NCI-H526 treated with DMSO at 0.1 percent for 48 hours (cell line): ENCODE measurements around the gene UBE3D.
"Not testable (repeated sequence)": the region's sequence is repeated elsewhere in the genome, so short reads cannot be mapped to it uniquely, and the experiment has no call there.

ENCODE experiments used
- DNase-seq: peaks from one replicate; lab custom pipeline; 2025; lab: John Stamatoyannopoulos, UW

Gene UBE3D

DNA sequence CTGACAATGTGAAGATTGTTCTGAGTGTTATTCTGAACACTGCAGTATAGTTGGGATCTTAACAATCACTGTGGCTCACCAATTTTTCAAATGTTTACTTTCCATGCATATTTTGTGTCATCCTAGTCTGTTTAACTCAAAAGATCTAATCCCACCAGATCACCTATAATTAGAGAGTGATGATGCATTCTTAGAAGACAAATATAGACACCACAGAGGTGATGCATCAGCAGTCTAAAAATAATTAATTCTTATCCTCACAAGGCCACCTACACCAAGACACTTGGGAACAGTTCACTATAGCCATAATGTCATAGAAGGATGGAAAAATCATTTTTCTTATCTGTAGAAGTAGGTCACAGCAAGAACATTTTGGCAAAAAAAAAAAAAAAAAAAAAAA lies 154.8 kb downstream of the UBE3D start:
- no peak for DNase-seq

- DNase-seq, result no peak
Observed at GRCh38 chr6:82910395-82910794, 155.2 kb downstream of the UBE3D start.

GRCh38 chr6:82909551-82909950 lies 156.1 kb downstream of the UBE3D start:
- no peak for DNase-seq

DNA sequence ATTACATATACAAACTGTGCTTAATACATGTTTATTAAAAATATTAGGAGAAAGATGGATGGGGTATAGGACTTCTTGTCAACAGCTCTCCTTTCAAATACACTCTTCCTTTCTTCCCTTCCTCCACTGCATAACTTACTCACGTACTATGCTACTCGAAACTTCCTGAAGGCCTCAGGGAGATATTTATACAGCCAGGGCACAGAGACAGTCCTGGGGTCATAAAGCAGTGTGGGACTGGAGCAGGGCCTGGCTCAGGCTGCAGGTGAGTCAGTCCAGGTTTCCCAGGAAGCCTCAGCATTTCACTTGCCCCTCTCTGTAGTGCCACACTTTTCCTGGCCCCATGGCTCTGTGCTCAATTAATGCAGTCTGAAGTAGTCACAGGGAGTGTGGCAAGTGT lies 157.0 kb downstream of the UBE3D start:
- no peak for DNase-seq

- DNase-seq, result no peak
Observed at GRCh38 chr6:82906951-82907350, 158.7 kb downstream of the UBE3D start.

DNA sequence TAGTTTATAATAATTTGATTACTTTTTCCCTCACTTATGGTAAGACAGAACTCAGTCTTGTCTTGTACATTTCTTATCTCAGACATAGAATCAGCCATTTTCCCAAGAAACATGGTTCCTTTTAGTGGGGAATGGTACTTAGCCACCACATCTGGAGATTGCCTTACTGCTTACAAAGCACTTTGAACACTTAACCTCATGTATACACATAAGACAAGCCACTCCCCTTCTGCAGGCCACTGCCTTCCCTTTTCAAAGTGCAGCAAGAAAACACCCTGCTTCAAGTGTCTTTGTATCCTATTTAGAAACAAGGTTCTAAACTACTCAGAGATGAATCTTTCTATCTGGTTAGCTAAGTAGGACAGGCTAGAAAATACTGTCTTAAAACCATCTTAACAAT lies 159.2 kb downstream of the UBE3D start:
- DNase-seq, result no peak

GRCh38 chr6:82904860-82905259 lies 160.8 kb downstream of the UBE3D start:
- DNase-seq, result no peak

DNA sequence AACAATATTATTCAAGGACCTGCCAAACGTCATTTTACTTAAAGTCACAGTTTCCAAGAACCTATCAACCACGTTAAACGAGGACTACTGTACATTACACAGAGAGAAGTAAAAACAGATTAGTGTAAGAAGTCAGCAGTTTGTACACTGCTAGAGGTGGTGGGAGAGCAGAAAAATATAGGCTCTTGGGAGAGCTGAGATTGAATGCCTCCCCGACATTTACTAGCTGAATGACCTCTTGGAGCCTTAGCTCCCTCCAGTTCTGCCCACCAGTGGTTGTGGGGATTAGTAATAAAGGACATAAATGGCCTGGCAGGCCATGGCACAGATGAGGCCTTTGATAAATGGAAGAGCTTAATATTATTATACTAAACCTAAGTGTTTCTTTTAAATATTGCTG lies 161.4 kb downstream of the UBE3D start:
- no peak for DNase-seq

- DNase-seq, result no peak
Observed at GRCh38 chr6:82902290-82902689, 163.4 kb downstream of the UBE3D start.

DNA sequence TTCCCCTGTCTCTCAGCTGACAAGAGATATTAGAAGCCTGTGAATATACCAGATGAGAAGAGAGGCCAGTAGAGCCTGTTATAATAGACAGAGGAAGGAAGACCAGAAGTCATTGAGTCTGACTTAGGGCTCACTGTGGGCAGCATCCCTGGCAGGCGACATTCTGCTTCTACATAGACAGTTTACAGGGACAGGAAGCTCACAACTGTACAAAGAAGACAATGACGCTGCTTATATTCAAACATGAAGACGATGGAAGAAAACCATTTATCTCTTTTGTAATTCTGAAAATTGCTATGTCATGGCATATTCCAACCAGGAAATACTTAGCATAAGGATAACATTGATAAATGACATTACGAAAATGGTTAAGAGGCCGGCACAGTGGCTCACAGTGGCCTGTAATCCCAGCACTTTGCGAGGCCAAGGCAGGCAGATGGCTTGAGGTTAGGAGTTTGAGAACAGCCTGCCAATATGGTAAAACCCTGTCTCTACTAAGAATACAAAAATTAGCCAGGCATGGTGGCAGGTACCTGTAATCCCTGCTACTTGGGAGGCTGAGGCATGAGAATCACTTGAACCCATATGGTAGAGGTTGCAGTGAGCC lies 170.9 kb downstream of the UBE3D start:
- DNase-seq, result no peak

- DNase-seq, result no peak
Observed at GRCh38 chr6:82893889-82894652, 171.6 kb downstream of the UBE3D start.

- not testable (repeated sequence) for DNase-seq
Observed at GRCh38 chr6:82891503-82891902, 174.1 kb downstream of the UBE3D start.

DNA sequence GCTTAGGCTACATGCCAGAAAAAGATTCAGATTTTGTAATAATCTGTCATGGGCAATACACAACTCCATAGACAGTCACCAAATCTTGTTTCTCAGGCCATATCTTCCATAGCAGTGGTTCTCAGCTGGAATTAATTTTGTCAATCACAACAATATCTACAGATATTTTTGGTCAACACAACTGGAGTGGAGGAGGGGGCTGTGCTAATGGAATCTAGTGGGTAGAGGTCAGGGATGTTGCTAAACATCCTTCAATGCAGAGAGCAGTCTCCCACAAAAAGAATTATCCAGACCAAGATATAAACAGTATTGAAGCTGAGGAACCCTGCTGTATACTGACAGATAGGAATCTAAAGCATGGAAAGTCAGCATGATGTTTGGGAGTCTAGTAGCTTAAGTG lies 174.6 kb downstream of the UBE3D start:
- no peak for DNase-seq

- no peak for DNase-seq
Observed at GRCh38 chr6:82890240-82890639, 175.4 kb downstream of the UBE3D start.

- DNase-seq, result no peak
Observed at GRCh38 chr6:82889143-82889542, 176.5 kb downstream of the UBE3D start.

DNA sequence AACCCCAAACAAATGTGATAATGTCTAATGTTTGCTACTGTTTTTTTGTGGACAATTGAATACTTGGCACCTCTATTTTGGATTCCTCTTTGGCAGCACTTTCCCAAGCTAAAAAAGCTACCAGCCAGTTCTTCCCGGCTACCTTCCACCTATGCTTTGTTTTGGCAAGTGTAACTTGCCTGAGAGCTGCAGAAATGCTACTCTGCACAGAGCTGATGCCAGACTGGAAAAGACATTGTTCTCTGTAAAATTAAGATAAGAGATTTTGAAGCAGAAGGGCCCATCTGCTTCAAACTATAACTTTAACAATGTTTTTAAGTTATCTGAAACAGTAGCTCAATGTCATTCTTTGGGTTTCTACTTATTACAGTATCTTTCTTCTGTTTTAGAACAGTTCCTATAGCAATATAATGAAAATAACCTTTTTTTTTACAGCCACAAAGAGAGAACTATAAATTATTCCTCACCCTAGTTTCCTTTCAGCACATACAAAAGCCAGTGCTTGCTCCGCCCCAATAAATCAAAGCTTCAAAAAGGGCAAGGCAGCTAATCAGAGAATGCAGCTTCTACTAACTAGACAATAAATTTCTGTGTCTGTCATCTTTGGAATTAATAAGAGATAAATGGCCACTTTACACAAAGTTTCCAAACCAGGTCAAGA lies 183.1 kb downstream of the UBE3D start:
- DNase-seq, result no peak

- DNase-seq, result no peak
Observed at GRCh38 chr6:82881519-82881918, 184.1 kb downstream of the UBE3D start.

DNA sequence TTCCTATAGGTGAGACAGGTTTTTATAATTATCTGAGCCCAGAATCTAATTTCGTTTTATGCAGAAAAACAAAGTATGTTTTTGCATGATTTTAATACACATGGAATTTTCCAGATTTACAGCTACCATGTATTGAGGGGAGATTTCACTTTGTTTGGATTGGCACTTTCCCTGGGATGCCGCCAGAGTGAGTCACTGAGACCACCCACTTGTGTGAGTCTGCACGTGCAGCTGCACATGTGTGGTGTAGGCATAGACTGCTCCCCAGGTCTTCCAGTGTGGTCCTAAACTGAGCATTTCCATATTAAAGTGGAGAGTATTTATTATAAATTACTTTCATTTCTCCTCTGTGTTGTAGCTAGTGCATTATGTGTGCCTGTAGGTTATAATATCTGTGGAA lies 186.8 kb downstream of the UBE3D start:
- DNase-seq, result no peak

DNA sequence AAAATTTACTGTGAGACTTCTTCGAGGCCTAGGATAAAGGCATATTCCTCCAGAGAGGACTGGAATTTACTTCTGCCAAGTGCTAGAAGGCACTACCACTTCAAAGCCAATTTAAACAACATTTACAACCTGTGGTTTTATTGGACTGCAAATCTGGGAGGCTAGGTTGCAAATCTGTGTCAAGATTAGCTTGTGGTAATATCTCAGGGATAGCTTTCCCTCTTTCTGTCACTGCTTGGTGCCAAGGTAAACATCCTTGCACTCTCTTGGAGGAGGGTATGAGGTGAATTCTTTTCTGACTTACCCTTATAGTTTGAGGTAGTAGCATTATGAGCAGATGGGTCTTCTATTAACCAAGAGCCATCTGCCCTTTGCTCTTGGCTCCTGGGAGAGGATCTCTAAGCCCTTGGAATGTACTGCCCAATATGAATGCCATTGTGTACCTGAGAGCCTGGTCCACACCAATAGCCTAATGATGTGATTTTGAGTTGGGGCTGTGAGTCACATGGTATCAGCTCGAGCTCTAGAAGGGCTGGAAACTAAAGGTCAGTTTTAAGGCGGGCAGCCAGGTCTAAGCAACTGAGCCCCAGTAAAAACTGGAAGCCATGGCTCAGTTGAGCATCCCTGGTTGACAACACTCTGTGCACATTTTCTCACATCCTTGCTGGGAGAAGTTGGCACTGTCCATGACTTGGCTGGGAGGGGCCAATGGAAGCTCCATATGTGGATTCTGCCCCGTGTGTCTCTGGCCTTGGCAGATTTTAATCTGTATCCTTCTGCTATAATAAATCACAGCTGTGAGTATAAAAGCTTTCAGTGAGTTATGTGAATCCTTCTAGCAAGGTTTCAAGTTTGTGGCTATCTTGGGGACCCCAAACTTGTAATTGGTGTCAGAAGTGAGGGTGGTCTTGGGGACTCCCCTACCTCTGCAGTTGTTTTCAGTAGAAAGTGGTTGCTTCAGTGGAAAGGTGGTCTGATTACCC lies 188.1 kb downstream of the UBE3D start:
- no peak for DNase-seq

DNA sequence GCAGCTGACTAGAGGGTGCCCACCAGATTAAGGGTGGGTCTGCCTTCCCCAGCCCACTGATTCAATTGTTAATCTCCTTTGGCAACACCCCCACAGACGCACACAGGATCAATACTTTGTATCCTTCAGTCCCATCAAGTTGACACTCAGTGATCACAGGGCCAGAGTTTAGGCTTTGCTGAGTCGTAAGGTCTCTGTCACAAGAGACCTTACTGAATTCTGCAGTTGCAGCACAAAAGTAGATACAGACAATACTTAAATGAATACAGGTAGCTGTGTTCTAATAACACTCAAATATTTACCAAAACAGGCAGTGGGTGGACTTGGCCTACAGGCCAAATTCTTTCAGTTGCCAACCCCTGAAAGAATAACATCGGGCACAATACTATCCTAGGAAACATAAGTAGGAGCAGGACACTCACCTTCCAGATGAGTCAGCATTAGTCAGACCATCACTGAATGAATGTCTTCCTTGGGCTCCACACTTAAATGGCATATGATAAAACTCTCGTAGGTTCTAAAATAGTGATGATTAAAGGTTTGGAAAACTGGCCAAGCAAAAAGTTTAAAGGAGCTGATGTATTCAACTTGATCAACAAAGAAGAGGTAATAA lies 190.0 kb downstream of the UBE3D start:
- DNase-seq, result no peak

DNA sequence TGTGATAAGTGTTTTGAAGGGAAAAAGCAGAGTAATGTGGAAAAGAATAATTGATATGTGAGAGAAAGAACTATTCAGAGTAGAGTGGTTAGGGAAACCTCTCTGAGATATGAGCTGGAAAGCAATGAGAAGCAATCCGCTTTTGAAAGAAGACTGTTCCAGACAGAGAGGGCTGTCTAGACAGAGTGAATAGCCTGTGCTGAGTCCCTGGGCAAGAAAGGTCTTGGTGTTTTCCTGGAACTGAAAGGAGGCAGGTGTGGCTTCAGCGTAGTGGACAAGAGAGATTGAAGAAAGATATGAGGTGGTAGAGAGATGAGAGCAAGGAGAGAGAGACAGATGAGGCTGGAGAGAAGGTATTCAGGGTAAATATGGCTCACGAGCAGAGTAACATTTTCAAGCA lies 190.8 kb downstream of the UBE3D start:
- no peak for DNase-seq

DNA sequence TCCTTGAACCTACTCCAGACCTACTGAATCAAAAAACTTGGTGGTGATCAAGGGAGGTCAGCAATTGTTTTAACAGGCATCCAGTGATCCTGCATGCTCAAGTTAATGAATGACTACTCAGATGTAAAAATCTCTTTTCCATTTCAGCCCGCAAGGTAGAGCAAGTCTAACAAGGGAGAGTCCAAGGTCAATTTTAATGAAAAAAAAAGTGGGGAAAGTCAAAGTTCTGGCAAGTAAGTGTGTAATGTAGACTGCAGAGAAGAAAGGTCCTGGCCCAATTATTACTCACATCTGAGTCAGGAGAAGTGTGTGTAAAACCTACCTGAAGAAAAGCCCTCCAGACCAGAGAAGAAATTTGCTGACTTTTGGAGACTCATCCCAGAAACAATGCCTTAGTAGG lies 193.5 kb downstream of the UBE3D start:
- DNase-seq, result no peak
